GM20000 (cell line): ENCODE results near the gene CCER1.

Source experiments
- DNase-seq: peaks from one replicate; pipeline ENCODE4 v3.0.0; 2012; ENCODE audit warnings: low spot score
- TF ChIP-seq, protein P1 (sequence below): IDR thresholded peaks from 2 replicates; pipeline ENCODE4 v1.5.1; 2012; ENCODE audit warnings: mild to moderate bottlenecking, control low read depth; ENCODE audit errors: extremely low read depth, missing control alignments

CCER1 gene

DNA sequence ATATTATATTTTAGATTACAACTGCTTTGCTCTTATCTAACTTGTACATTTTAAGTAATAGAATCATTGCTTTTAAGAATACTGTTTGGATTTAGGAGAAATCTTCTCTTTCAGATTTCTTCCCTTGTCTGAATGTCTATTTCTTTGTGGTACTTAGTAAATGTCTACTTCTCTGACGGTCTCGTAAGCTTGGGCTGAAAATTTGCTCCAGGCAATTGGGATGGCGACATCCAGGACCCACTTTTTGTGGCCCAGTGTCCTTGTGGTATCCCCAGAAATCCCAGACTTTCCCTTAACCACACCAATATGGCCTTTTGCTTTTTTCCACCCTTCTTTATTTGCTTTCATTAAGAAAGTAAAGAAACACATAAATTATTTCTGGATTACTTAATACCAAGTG is 24.0 kb upstream of the CCER1 start:
- TF ChIP-seq, protein P1, sequence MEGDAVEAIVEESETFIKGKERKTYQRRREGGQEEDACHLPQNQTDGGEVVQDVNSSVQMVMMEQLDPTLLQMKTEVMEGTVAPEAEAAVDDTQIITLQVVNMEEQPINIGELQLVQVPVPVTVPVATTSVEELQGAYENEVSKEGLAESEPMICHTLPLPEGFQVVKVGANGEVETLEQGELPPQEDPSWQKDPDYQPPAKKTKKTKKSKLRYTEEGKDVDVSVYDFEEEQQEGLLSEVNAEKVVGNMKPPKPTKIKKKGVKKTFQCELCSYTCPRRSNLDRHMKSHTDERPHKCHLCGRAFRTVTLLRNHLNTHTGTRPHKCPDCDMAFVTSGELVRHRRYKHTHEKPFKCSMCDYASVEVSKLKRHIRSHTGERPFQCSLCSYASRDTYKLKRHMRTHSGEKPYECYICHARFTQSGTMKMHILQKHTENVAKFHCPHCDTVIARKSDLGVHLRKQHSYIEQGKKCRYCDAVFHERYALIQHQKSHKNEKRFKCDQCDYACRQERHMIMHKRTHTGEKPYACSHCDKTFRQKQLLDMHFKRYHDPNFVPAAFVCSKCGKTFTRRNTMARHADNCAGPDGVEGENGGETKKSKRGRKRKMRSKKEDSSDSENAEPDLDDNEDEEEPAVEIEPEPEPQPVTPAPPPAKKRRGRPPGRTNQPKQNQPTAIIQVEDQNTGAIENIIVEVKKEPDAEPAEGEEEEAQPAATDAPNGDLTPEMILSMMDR: no peak
- no peak for DNase-seq

GRCh38 chr12:90978117-90978770 is 23.3 kb upstream of the CCER1 start:
- DNase-seq: peak; percentile 26
- TF ChIP-seq, protein P1: peak; percentile 37

DNA sequence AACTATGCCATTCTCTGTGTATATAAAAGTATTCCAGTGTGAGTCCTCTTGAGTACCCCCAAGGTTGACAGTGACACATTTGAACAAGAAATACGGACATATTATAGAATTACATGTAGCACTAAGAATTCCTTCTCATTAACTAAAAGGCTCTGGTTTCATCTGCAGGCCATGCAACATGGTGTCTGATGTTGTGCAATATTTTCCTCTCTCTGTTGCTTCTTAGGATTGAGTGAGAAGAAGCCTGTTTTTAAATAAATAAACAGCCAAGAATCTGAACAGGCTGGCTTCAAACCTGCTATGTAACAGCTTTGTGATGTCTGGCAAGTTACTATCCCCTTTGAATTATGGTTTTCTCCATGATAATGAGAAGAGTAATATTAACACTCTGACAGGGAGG is 22.2 kb upstream of the CCER1 start:
- TF ChIP-seq, protein P1: no peak
- DNase-seq: no peak

DNA sequence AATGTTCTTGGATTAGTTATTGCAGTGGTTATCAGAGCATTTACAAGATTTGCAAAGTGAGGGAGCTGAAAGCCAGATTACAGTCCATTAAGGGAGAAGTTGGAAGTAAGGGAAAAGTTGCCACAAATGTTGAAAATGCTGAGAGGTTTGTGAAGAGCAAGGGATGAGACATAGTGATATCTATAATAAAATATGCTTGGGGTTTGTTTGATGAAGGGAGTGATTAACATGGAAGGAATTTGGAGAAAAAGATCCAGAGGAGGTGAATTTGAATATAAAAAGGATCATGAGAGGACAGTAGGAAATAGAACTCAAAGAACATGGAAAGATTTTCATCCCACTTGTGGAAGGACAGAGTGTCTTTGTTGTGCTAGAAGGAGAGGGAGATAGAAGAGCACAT is 19.3 kb upstream of the CCER1 start:
- TF ChIP-seq, protein P1: no peak
- no peak for DNase-seq

- DNase-seq: no peak
- TF ChIP-seq, protein P1: no peak
These were observed 17.2 kb upstream of the CCER1 start for GRCh38 chr12:90972226-90972625.

DNA sequence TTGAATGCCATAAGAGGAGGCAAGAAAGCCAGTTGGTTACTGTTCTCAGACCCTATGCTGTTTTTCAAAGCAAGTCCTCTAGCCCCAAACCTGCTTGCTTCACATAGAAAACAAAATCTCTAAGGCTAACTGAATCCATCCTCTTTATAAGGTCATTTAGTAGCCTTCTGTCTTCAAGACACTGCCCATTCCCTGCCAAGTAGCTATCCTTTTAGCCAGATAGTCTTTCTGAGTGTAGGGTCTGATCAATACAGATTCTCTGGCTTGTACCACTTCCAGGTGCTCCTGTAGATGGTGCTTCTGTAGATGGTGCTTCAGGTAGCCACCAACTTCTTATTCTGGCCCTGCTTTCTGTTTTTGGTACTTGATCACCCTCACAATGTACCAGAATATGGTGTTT is 15.9 kb upstream of the CCER1 start:
- no peak for DNase-seq
- TF ChIP-seq, protein P1: no peak

DNA sequence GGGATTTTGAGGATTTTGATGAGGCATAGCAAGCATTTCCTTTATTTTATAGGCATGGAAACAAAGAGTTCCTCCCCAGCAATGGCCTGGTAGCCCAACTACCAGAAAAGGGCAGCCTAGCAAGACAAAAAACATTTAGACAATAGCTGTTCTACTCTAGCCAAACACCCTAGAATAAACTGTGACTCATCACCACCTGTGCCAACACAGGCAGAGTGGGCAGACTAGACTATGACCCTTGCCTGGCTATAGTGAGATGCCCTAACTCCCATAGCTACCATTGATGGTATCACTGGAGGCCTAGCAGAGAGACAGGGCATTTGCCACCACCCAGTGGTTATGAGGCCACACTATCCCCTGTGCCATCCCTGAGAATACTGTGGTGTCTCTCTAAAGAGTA is 15.5 kb upstream of the CCER1 start:
- DNase-seq: no peak

More for the DNA sequence above, 15.5 kb upstream of the CCER1 start:
- TF ChIP-seq, protein P1: no peak
